Measurements from ENCODE around the gene ADAM8. TPM values are rescaled to one million over a fixed set of nuclear protein-coding genes. Genes with fewer than 3 reads are reported as not detected.

Gene ADAM8
- total RNA-seq, 4 donors from 2014 or later: 2.3 to 21.3 (median 13.7) TPM

DNA sequence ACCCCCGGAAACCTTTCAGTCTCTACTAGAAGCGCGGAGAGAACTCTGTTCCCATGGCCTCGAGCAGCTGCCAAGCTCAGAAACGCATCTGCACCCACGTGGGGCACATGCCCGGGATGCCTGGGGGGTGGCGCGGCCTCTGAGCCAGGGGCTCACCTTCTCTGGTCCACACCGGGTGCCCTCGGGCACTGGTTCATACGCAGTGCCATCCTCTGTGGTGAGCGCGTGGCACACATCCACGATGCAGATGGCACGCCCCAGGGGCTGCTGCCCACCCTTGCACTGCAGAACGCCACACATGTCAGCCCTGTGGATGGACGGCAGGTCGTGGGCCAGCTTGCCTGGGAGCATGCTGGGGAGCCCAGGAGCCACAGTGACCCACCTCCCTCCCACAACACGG, 6.5 kb downstream of the ADAM8 start:
- H3K4me3 ChIP-seq: no peak overlapping the region
- DNase-seq: no peak
- WGBS, 2 donors (ENCODE audit: low coverage in 1 of 2): 89% methylated on average over 20 of the region's 20 CpGs; no CpG with 5 or more reads in 1 of the 2 donors
- peaks cover 6% of the 10 kb centered on the region for H3K27me3 ChIP-seq
- peaks cover 0 to 4% (median 0%) of the 10 kb centered on the region in 4 donors for H3K4me1 ChIP-seq
- intact Hi-C loops (cut with DNase I; ENCODE audit: low total_unique reads): no loop called here
- no peaks in the 10 kb centered on the region for H3K36me3 ChIP-seq
- H3K27ac ChIP-seq: no peak overlapping the region
- in situ Hi-C loops (cut with MboI; ENCODE audit: low pct_ligation_motif_present in 1 of 4, low pct_unique_long_range_greater_than_20kb in 1 of 4, low sequenced_read_pairs in 3 of 4): no loop called here
- no peaks in the 10 kb centered on the region for H3K9me3 ChIP-seq
- TF ChIP-seq EP300 (IDR thresholded peaks at IDR 0.05; ENCODE audit: low read depth): no peak
- TF ChIP-seq POLR2A (IDR thresholded peaks at IDR 0.05): no peak
- TF ChIP-seq, protein P1, sequence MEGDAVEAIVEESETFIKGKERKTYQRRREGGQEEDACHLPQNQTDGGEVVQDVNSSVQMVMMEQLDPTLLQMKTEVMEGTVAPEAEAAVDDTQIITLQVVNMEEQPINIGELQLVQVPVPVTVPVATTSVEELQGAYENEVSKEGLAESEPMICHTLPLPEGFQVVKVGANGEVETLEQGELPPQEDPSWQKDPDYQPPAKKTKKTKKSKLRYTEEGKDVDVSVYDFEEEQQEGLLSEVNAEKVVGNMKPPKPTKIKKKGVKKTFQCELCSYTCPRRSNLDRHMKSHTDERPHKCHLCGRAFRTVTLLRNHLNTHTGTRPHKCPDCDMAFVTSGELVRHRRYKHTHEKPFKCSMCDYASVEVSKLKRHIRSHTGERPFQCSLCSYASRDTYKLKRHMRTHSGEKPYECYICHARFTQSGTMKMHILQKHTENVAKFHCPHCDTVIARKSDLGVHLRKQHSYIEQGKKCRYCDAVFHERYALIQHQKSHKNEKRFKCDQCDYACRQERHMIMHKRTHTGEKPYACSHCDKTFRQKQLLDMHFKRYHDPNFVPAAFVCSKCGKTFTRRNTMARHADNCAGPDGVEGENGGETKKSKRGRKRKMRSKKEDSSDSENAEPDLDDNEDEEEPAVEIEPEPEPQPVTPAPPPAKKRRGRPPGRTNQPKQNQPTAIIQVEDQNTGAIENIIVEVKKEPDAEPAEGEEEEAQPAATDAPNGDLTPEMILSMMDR (IDR thresholded peaks at IDR 0.05): no peak
- TF ChIP-seq POLR2AphosphoS5 (IDR thresholded peaks at IDR 0.05): no peak

DNA sequence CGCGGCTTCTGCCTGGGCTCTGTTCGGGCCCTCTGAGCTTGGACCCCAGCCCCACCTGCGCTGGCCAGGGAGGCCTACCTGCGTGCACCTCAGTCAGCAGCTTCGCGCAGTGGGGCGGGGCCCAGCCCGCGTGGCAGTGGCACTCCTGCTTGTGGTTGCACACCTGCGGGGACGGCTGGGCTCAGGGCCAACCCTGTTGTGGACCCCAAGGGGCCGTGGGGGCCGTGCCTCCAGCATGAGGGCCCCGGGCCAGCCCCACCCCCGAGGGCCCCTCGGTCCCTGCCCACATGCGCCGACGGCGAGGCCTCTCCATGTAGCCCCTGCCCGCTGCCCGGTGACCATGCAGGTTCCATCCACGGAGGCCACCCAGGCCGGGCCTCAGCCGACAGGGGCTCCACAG, 7.3 kb downstream of the ADAM8 start:
- Histone ChIP-seq H3K36me3 (no peaks in the 10 kb centered on the region), H3K27me3 (no peaks in the 10 kb centered on the region), H3K4me1 (peaks cover 0 to 12% (median 4%) of the 10 kb centered on the region in 4 donors), H3K4me3 (no peak overlapping the region), H3K27ac (no peak overlapping the region), H3K9me3 (no peaks in the 10 kb centered on the region)
- no peak for TF ChIP-seq POLR2A (IDR thresholded peaks at IDR 0.05)
- no peak for TF ChIP-seq EP300 (IDR thresholded peaks at IDR 0.05; ENCODE audit: low read depth)
- TF ChIP-seq POLR2AphosphoS5 (IDR thresholded peaks at IDR 0.05): no peak
- TF ChIP-seq, protein P1 (IDR thresholded peaks at IDR 0.05): no peak
- in situ Hi-C loops (cut with MboI; ENCODE audit: low pct_ligation_motif_present in 1 of 4, low pct_unique_long_range_greater_than_20kb in 1 of 4, low sequenced_read_pairs in 3 of 4) (loop anchor here in 1 of 4 donors (10.0 kb wide), 1 partner anchor 45 kb away; no protein-coding TSS in a partner anchor), intact Hi-C loops (cut with DNase I; ENCODE audit: low total_unique reads) (no loop called here)
- 79% methylated on average over 24 of the region's 26 CpGs; no CpG with 5 or more reads in 1 of the 2 donors for WGBS, 2 donors (ENCODE audit: low coverage in 1 of 2)
- no peak for DNase-seq

DNA sequence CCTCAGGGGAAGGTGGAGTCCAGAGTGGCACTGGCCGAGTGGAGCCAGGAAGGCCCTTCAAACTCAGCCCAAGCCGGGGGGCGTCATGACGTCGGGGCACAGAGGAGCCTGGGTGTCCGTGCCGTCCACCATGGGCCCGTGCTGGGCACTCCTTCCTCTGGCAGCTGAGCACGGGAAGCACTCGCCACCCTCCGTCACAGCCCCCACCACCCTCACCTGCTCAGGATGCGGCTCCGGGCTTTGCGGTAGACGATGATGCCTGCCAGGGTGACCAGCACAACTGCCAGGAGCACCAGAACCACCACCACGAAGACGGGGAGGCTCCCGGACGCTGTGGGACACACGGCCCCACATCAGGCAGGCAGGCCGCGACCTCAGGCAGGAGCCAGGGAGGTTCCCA, 8.1 kb downstream of the ADAM8 start:
- no peak for DNase-seq
- in situ Hi-C loops (cut with MboI; ENCODE audit: low pct_ligation_motif_present in 1 of 4, low pct_unique_long_range_greater_than_20kb in 1 of 4, low sequenced_read_pairs in 3 of 4) (loop anchor here in 1 of 4 donors (10.0 kb wide), 1 partner anchor 46 kb away; no protein-coding TSS in a partner anchor), intact Hi-C loops (cut with DNase I; ENCODE audit: low total_unique reads) (no loop called here)
- Histone ChIP-seq H3K27me3 (no peaks in the 10 kb centered on the region), H3K4me3 (no peak overlapping the region), H3K4me1 (peaks cover 0 to 20% (median 9%) of the 10 kb centered on the region in 4 donors), H3K9me3 (no peaks in the 10 kb centered on the region), H3K36me3 (no peaks in the 10 kb centered on the region), H3K27ac (no peak overlapping the region)
- TF ChIP-seq POLR2AphosphoS5 (IDR thresholded peaks at IDR 0.05) (no peak), EP300 (IDR thresholded peaks at IDR 0.05; ENCODE audit: low read depth) (no peak), POLR2A (IDR thresholded peaks at IDR 0.05) (no peak)
- TF ChIP-seq, protein P1 (IDR thresholded peaks at IDR 0.05): no peak
- WGBS, 2 donors (ENCODE audit: low coverage in 1 of 2): 87% methylated on average over 21 of the region's 22 CpGs; no CpG with 5 or more reads in 1 of the 2 donors

DNA sequence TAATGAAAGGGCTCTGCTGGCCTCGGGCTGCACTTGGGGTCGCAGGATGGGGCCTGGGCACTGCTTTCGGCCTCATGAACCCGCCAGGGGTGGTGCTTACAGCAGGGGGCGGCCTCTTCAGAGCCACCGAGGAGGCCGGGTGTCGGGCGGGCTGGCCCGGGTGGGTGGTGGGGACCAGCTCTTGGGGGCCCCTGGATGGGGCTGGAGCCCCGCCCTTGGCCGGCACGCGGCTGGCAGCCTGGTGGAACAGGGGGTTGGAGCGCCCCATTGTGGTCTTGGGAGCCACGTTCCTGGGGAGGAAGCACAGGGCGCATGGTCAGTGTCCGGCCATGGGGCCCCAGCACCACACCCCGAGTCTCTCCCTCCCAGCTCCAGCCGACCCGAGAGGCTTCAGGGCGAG, 8.8 kb downstream of the ADAM8 start:
- Histone ChIP-seq H3K27me3 (no peaks in the 10 kb centered on the region), H3K4me3 (no peak overlapping the region), H3K27ac (no peak overlapping the region), H3K9me3 (no peaks in the 10 kb centered on the region), H3K4me1 (peaks cover 2 to 27% (median 12%) of the 10 kb centered on the region in 4 donors), H3K36me3 (no peaks in the 10 kb centered on the region)
- WGBS, 2 donors (ENCODE audit: low coverage in 1 of 2): 91% methylated on average over 17 of the region's 22 CpGs; no CpG with 5 or more reads in 1 of the 2 donors
- in situ Hi-C loops (cut with MboI; ENCODE audit: low pct_ligation_motif_present in 1 of 4, low pct_unique_long_range_greater_than_20kb in 1 of 4, low sequenced_read_pairs in 3 of 4): loop anchor here in 1 of 4 donors (10.0 kb wide), 1 partner anchor 47 kb away; no protein-coding TSS in a partner anchor
- no peak for TF ChIP-seq POLR2AphosphoS5 (IDR thresholded peaks at IDR 0.05)
- no peak for TF ChIP-seq POLR2A (IDR thresholded peaks at IDR 0.05)
- TF ChIP-seq EP300 (IDR thresholded peaks at IDR 0.05; ENCODE audit: low read depth): no peak
- TF ChIP-seq, protein P1 (IDR thresholded peaks at IDR 0.05): no peak
- DNase-seq: no peak
- intact Hi-C loops (cut with DNase I; ENCODE audit: low total_unique reads): no loop called here
